Stimulated activated naive CD4-positive, alpha-beta T cell treated with Interleukin-2 at 50 U/mL for 16 hours (primary cell): ENCODE results near the gene ADCY5.

Experiments
- DNase-seq: peaks from one replicate; lab custom pipeline; 2025; lab: John Stamatoyannopoulos, UW

Gene ADCY5

DNA sequence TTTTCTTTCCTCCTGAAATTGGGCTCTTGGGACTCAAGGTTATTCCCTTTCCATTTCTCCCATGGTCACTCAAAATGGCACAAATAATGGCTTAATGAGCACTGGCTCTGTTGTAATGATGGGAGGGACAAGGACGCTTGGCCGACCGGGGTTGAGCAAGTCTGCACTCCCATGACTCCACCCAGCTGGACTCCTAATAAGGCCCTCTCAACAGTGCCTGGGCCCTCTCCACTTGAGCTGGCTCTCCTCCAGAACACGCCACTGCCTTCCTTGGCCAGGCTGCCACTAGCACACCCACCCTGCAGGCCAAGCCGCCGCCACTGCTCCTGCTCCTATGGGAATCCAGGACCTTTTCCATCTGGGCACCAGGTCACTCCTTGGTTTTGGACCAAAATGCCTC lies 42.3 kb downstream of the ADCY5 start:
- DNase-seq, result no peak

DNA sequence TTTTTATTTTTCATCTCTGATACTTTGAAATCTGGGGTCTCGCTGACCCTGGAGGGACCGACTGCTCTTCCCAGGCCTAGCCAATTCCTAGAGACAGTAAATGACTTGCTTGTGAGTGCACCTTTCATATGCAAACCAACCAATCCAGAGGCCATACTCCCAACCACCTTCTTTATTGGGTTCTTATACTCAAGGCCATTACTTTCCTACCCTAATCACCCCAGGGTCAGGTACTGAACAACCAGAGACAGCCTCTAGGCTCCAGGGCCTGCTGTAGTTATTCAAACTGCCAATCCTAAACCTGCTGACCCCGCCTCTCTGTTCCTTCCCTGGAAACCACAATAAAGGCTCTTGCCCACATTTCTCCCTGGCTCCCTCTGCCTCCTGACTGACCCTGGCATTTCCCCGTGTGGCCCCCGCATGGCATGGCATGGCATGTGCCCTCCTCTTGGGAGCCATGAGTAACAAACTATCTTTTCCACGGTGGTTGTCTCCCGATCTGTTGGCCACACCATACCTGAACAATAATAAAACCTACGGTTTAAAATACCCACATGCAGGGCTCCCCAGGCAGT lies 42.9 kb downstream of the ADCY5 start:
- DNase-seq, result no peak

DNA sequence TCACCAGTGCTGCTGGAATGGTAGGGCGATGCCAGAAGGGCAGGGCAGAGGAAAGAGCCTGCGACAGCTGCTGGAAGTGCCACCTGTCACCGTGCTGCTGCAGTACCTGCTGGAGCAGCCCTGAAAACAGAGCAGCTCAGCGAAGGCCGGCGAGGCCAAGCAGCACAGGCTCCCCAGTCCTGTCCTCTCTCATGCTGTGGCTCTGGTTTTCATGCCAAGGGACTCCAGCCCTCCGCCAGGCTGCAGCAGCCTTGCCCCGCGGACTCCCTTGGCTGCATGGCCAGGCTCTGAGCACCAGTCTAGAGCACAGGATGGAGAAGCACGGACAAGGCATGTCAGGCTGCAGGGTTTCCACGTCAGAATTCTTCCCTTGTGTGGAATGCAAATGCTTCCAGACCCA lies 43.9 kb downstream of the ADCY5 start:
- no peak for DNase-seq

DNA sequence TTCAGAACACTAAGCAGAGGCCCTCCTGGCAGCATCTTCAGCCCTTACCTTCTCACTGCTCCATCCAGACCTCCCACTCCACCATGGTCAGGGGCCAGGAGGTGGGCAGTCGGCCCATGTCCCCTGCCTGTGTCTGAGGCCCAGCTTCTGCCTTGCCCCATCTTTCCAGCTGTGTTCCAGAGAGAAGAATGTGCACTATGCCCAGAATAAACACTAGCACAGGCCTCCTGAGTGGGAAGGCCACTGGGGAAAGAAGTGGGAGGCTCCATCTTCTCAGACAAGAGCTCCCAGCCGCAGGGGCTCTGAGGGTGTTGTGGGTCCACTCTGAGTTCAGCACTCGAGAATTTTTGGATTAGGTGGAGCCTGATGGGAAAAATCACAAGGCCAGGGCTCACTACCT lies 44.5 kb downstream of the ADCY5 start:
- no peak for DNase-seq

DNA sequence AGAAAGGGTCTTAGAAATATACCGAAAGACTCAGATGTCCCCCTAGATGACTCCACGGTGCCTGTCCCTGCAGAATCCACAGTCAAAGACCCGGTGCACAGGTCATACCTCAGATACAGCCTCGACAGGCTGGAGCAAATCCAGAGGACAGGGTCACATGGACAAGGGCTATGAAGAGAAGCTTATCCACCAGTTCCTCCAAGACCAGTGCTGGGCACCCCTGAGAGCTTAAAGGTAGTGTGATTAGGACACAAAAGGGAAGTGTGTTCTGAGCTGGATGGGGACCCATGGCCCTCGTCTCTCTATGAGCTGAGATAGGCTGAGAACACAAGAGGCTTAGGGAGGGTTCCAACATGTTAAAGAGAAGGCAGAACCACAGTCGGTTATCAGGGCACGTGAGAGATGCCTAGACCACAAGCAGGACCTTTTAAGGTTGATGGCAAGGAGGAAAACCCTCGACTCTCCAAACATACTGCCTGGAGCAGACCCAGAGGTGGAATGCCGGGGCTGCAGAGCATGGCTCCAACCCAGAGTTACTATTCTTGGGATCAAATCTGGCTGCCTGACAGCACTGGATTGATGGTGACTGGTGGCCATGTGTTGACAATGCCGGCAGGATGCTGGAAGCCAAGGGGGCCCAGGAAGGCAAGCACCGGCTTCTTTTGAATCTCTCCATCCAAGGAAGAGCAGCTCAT lies 46.9 kb downstream of the ADCY5 start:
- DNase-seq, result no peak

DNA sequence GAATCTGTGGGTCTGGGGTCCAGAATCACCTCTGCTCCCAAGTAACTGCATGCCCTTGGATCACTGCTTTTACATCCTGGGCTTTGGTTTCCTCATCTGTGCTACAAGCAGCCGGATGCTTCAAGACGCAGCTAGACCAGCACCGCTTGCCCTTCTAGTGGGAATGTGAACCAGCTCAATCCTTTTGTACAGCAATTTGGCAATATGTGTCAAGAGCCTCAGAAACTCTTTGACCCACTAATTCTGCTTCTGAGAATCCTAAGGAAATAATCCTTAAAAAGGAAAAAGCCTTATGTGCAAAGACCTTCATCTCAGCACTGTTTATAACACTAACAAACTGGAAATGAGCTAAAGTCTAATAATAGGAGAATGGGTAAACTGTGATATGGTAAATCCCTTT lies 48.7 kb downstream of the ADCY5 start:
- DNase-seq, result no peak

DNA sequence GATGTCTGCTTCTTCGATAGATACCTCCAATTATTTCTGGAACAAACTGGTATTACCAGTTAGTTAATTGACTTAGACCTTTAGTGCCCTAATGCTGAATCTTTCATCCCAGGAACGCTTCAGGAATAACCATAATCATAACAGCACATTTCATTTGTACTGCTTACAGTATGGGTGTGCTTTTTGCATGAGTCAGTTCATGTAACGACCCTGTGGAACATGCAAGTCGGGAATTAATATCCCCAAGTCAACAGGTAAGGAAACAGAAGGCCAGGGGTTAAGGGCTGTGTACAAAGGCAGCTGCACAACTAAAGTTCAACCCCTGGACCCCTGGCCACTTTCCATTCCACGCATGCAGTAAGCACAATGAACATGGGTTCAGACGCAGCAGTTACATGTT lies 49.2 kb downstream of the ADCY5 start:
- DNase-seq, result no peak

- no peak for DNase-seq
Measured at GRCh38 chr3:123397921-123398785, 50.7 kb downstream of the ADCY5 start.

- DNase-seq, result no peak
Measured at GRCh38 chr3:123397050-123397590, 51.8 kb downstream of the ADCY5 start.

DNA sequence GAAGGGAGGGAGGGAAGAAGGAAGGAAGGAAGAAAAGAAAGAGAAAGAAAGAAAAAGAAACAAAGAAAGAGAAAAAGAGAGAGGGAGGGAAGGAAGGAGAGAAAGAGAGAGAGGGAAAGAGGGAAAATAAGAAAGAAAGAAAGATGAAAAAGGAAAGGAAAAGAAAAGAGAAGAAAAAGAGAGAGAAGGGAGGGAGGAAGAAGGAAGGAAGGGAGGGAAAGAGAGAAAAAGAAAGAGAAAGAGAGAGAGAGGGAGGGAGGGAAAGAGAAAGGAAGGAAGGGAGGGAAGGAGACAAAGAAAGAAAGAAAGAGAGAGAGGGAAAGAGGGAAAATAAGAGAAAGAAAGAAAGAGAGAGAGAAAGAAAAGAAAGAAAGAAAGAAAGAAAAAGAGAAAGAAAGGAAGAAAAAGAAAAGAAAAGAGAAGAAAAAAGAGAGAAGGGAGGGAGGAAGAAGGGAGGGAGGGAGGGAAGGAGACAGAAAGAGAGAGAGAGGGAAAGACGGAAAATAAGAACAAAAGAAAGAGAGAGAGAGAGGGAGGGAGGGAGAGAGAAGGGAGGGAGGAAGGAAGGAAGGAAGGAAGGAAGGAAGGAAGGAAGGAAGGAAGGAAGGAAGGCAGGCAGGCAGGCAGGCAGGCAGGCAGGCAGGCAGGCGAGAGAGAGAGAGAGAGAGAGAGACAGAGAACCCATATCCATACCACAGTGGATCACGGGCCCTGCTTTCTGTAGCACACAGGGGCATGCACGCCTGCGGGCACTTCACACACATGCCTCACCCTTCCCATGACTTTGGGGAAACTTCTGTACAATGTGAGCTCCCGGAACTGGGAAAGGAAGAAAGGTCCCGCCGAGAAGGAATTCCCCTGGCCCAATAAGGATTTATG lies 52.5 kb downstream of the ADCY5 start:
- no peak for DNase-seq

- DNase-seq, result no peak
Measured at GRCh38 chr3:123395235-123395634, 53.7 kb downstream of the ADCY5 start.

- DNase-seq, result no peak
Measured at GRCh38 chr3:123394391-123395020, 54.4 kb downstream of the ADCY5 start.

- no peak for DNase-seq
Measured at GRCh38 chr3:123392871-123393620, 55.8 kb downstream of the ADCY5 start.

GRCh38 chr3:123392368-123392767 lies 56.5 kb downstream of the ADCY5 start:
- no peak for DNase-seq

DNA sequence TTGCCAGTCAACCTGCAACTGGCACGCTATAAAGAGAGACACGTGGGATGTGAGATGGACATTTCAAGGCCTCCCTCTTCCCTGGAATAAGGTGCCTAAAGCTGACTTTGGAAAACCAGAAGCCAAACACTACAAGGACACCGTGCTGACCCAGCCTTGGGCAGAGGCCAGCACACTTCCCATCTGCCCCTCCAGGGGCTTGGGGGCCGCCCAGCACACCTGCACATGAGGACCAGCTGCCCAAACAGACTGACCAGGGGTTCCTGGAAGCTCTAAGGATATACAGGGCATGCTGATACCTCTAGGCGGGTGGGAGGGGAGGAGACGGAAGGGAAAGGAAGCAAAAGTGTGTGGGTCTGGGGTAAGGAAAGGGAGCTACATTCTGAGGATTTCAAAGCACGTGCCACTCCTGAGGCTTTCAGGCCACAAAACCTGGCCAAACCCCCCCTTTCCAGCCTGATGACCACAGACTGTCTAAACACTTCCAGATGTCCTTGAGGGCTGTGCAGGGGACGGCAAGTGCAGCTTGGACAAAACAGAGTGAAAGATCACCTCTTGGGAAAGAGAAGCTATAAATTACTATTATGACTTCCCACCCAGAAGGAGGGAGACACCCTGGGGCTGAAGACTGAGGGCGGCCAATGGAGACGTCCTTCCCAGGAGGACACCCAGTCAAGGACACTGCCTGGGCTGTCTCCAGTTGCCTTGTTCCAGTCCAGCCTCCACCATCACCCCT lies 57.9 kb downstream of the ADCY5 start:
- DNase-seq, result no peak

DNA sequence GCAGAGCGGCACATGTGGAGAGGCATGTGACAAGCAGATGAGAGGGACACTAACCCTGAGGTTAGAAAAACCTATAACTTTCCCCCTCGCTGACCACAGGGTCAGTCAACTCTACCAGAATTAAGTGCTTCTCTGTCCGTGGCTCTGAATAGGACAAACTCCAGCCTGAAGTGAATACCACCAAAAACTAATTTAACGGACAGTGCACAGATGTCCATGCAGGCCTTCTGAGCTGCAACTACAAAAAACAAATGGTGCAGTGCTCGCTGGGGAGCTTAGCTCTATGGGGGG lies 59.3 kb downstream of the ADCY5 start:
- DNase-seq, result no peak

DNA sequence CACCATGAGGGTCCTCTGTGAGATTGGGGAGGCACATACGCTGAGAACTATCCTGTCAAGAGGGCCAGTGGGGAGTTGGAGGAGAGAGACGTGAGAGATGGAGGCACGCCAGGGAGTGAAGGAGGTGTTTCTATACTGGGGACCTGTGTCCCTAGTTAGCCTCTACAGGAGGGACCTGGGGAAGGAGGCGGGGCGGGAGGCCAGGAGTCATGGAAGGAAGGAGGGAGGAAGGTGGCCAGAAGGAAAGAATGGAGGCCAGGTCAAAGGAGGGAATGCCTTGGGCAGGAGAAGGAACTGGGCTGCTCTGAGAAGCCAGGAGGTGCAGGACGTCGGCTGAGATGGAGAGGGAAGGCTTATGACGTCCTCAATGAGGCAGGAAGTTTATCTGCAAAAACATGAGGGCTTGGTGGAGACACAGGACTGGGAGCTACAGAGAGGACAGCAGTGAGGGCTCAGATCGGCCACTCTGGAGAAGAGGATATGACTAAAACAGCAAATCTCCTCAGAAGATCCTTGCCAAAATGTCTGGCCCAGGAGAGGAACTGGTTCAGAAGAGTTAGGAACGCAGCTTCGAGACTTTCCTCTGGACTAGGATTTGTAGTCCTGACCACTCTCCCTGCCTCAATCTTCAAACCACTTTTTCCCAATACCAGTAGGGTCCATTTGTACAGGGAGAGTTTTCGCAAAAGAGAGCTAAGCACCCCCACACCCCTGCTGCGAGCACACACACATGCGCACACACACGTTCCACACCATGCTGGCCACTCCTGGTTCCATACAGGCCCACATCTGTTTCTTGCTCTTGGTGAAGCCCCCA lies 59.9 kb downstream of the ADCY5 start:
- no peak for DNase-seq

DNA sequence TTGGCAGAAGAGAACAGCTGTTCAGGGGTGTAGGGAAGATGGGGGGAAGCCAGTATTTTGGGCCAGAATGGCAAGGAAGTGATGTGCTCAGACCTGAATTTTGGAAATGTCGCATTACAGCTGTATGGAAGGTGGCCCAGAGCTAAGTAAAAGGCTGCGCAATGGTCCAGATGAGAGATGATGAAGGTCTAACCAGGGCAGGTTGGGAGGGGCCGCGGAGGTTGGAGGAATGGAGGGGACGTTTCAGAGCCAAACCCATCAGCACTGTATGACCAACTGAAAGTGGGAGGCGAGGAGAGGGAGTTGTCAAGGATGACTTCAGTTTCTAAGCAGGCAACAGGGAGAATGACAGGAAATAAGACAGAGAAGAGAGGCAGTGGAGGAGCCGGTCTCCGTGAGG lies 60.8 kb downstream of the ADCY5 start:
- DNase-seq, result no peak

GRCh38 chr3:123387532-123387931 lies 61.4 kb downstream of the ADCY5 start:
- no peak for DNase-seq
